HG02759 (cell line): Measurements from ENCODE around the gene TPR.

Source experiments
- ATAC-seq: cut with Tn5 transposase; IDR thresholded peaks from one replicate; pipeline ENCODE4 v1.9.1; 2021; ENCODE audit warnings: mild to moderate bottlenecking, moderate library complexity; ENCODE audit not compliant: unreplicated experiment

Gene TPR

DNA sequence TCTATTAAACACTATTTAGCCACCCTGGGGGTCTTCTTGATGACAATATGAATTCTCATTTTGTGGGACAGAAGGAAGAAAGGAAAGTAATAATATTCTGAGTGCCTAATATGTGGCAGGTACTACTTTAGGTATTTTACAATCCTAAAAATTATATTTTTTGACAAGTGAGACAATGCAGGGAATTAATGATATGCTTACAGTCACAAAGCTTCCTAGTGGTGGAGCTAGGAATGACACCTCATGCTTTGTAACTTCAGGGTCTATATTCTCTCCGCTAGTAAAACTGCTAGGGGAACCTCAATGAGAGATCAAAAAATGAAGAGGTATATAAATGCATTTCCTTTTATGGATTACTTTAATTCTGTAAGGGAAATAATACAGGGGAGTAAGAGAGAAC, 44.3 kb downstream of the TPR start:
- ATAC-seq: no peak

- no peak for ATAC-seq
Measured at GRCh38 chr1:186327331-186327730, 47.7 kb downstream of the TPR start.

DNA sequence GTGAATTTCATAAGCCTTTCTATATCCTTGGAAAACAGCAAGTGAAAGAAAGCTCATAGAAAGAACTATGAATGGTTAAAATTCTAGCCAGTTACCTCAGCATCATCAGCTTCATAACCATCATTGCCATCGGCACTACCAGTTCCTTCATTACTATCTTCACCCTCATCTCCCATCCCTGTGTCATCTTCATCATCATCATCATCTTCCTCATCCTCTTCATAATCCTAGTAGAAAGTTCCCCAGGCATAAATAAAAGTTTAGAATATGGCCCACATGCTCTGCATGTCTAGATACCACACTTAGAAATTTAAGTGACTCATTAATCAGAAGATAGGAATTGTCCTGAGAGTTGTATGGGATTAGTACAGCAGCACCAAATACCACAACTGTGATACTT, 49.0 kb downstream of the TPR start:
- no peak for ATAC-seq

DNA sequence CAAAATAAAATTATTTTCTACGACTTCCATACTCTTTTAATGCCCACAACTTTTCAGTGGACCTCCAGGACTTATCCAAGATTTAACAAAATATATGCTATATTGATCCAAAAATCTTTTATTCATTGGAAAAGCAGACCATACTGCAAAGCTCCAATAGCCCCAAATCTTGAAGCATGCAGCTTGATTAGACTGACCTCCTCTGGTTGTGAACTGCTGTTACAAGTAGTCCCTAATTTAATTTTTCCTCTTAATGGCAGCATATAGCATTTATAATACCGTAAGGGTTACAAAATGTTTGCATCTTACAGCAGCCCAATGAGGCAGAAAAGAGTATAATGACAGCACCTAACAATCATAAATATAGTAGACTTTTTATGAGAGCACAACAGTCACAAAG, 49.8 kb downstream of the TPR start:
- ATAC-seq: no peak

- ATAC-seq: no peak
Measured at GRCh38 chr1:186323865-186324264, 51.2 kb downstream of the TPR start.

GRCh38 chr1:186315570-186315969, 59.5 kb downstream of the TPR start:
- no peak for ATAC-seq

DNA sequence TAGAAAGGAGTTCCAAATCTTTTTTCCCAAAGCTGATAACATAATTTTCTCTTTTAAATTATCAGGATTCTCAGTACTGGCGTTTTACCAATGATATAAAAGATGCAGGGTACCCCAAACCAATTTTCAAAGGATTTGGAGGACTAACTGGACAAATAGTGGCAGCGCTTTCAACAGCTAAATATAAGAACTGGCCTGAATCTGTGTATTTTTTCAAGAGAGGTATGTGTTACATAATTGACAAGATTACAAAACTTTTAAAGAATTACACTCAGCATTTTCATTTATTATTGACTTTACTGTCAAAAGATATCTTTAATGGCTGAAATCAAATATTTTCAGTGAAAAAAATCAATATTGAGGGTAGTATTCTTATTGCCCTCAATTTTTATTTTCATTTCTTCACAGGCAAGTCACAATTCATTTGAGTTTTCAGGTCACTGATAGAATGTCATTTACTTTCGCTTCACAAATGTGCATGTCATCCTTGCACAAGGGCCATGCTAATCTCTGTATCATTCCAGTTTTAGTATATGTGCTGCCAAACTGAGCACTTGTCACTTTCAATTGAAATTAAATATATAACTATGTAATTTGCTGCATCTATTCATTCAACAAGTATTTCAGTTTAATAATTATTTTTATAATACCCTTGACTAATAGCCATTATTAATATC, 63.5 kb downstream of the TPR start:
- no peak for ATAC-seq

GRCh38 chr1:186310307-186310706, 64.7 kb downstream of the TPR start:
- no peak for ATAC-seq

- ATAC-seq: no peak
Measured at GRCh38 chr1:186308264-186309060, 66.6 kb downstream of the TPR start.

DNA sequence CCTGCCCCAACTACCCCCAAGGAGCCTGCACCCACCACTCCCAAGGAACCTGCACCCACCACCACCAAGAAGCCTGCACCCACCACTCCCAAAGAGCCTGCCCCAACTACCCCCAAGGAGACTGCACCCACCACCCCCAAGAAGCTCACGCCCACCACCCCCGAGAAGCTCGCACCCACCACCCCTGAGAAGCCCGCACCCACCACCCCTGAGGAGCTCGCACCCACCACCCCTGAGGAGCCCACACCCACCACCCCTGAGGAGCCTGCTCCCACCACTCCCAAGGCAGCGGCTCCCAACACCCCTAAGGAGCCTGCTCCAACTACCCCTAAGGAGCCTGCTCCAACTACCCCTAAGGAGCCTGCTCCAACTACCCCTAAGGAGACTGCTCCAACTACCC, 67.6 kb downstream of the TPR start:
- no peak for ATAC-seq

GRCh38 chr1:186306533-186306932, 68.5 kb downstream of the TPR start:
- no peak for ATAC-seq

- peak; percentile 79 for ATAC-seq
Measured at GRCh38 chr1:186304982-186305949, 69.8 kb downstream of the TPR start.

- ATAC-seq: no peak
Measured at GRCh38 chr1:186303911-186304310, 71.1 kb downstream of the TPR start.

DNA sequence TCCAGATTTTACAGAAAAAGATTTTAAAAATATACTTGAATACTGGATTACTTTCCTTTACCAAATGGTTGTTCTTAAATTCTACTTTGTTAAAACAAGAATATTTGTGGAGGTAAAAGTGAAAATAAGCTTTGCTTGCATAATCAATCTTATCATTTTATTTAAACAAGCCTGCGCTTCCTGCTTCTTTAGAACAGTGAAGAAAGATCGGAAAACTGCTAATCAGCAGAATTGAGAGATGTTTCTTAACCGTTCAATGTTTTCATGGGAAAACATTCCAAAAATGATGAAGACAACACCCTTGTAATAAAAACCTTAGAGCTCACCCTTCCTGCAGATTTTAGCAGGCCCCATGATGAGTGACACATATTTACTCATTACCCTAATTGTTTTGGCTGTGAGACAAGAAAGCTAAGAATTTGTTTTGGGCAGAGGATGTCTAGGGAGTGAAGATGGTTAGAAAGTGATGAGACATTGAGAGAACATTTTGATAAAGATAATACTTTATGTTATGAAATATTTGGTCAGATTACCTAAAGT, 72.6 kb downstream of the TPR start:
- no peak for ATAC-seq

GRCh38 chr1:186301448-186301847, 73.6 kb downstream of the TPR start:
- ATAC-seq: no peak

DNA sequence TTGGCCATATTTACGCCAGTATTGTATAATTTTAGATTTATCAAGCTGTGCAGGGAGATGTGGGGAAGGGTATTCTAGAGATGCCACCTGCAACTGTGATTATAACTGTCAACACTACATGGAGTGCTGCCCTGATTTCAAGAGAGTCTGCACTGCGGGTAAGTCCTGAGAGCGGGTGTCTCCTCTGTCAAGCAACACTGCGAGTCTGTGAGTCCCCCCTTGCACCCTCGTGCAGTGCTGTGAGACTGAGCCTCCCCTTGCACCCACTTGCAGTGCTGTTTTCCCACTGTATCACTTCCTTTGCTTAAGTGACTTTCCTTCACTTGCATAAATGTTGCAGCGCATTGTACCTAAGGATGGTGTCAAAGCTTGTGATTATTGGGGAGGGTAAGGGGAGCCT, 75.0 kb downstream of the TPR start:
- ATAC-seq: no peak

DNA sequence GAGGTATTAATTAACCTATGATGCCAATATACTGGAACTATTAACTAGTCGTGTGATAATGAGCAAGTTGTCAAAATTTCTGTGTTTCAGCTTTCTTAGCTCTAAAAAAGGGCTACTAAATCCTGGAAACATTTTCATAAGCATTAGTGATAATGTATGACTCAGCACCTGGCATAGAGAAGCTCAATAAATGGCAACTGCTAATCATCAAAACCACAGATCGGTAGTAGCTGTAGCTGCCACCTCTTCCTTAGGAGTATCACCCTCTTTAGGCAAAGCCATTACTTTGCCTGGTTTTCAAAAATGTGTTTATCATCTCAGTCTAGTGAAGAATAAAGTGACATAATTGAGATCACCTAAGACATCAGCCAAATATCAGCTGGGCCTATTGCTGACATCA, 75.5 kb downstream of the TPR start:
- no peak for ATAC-seq

- ATAC-seq: no peak
Measured at GRCh38 chr1:186298851-186299250, 76.2 kb downstream of the TPR start.

DNA sequence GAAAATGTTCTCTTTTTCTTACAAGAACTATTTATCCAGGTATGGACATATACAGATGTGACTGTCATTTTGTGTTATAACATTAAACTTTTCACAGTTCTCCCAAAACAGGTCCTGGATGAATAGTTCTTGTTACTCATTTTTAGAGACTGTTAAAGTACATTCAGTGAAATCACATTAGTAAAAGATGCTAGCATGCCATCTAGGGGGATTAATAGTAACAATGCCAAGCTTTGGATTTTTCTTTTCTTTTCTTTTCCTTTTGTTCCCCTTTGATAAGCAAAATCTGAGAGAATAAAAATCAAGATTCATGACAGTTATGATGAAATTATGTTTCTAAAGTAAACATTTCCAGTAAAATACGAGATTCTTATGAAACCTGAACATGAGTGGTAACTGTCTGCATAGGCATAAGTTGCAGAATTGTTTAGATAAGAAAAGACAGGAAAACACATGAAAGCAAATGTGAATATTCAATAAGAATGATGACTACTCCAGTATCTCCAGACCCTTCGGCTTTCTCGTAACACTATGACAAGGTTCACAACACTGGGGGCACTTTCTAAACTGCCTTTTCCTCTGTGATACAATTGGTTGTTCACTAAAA, 77.5 kb downstream of the TPR start:
- no peak for ATAC-seq

- no peak for ATAC-seq
Measured at GRCh38 chr1:186295980-186296379, 79.1 kb downstream of the TPR start, which contains the start of gene PRG4. Gene PRG4 (plus strand): TSS chr1:186296279.

DNA sequence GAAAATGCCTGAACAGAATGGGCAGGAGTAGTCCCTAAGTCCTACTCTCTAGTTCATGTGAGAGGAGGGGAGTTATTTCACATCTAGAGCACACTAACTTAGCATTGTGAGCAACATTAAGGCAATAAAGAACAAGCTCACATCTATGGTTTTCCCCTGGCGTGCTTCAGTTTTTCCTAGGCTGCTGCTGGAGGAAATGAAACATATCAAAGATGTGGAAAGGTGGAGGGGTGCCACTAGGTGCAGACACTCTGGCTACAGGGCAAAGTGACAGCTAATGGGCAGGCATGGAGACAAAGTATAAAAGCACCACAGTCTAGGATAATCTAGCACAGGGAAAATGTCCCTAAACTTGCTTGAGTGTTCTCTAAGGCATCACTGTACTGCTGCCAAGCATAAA, 82.2 kb downstream of the TPR start:
- no peak for ATAC-seq
